SK-N-SH (cell line): ENCODE data around the gene ASF1B.

Experiments used
- GABPA ChIP-seq: IDR thresholded peaks from 2 replicates; pipeline ENCODE4 v1.4.0; 2012; ENCODE audit warnings: low read depth, mild to moderate bottlenecking
- POLR2AphosphoS5 ChIP-seq: IDR thresholded peaks from 2 replicates; pipeline ENCODE4 v1.6.1; 2012; ENCODE audit warnings: low read depth, low read length
- RAD21 ChIP-seq: IDR thresholded peaks from 2 replicates; pipeline ENCODE4 v1.6.1; 2012; ENCODE audit warnings: mild to moderate bottlenecking, low read length
- TF ChIP-seq, protein P1 (sequence below): fragments of 200-600 bp; sonication (generic); IDR thresholded peaks from 2 replicates; pipeline ENCODE4 v1.6.1; 2017; ENCODE audit warnings: antibody characterized with exemption, mild to moderate bottlenecking, moderate library complexity

- TF ChIP-seq, protein P1, sequence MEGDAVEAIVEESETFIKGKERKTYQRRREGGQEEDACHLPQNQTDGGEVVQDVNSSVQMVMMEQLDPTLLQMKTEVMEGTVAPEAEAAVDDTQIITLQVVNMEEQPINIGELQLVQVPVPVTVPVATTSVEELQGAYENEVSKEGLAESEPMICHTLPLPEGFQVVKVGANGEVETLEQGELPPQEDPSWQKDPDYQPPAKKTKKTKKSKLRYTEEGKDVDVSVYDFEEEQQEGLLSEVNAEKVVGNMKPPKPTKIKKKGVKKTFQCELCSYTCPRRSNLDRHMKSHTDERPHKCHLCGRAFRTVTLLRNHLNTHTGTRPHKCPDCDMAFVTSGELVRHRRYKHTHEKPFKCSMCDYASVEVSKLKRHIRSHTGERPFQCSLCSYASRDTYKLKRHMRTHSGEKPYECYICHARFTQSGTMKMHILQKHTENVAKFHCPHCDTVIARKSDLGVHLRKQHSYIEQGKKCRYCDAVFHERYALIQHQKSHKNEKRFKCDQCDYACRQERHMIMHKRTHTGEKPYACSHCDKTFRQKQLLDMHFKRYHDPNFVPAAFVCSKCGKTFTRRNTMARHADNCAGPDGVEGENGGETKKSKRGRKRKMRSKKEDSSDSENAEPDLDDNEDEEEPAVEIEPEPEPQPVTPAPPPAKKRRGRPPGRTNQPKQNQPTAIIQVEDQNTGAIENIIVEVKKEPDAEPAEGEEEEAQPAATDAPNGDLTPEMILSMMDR = no peak
- TF ChIP-seq GABPA (no peak), RAD21 (no peak), POLR2AphosphoS5 (no peak)
These were observed 48.8 kb upstream of the ASF1B start for GRCh38 chr19:14185158-14185557.
